Activated naive CD4-positive, alpha-beta T cell treated with anti-CD3 and anti-CD28 coated beads for 36 hours (primary cell): Measurements from ENCODE around the gene ZYX. TPM values are rescaled to one million over a fixed set of nuclear protein-coding genes. Genes with fewer than 3 reads are reported as not detected.

Experiments
- CTCF ChIA-PET: fragments of 350-600 bp; sonication (Branson Sonifier 250); formaldehyde crosslinking; loops from one replicate; lab custom pipeline; 2021; ENCODE audit warnings: antibody characterized with exemption; lab: Charles Lee
- DNase-seq: peaks from one replicate; pipeline ENCODE4 v3.0.0-alpha.2; 2020
- H3K27ac Mint-ChIP-seq: one replicate; pipeline ENCODE4 v1.8.0; 2021; ENCODE audit warnings: mild to moderate bottlenecking, mixed read lengths
- H3K27me3 Mint-ChIP-seq: one replicate; pipeline ENCODE4 v1.8.0; 2021; ENCODE audit warnings: low read depth, mixed read lengths
- H3K36me3 Mint-ChIP-seq: one replicate; pipeline ENCODE4 v1.8.0; 2021; ENCODE audit warnings: low read depth, mixed read lengths
- H3K4me1 Mint-ChIP-seq: one replicate; pipeline ENCODE4 v1.8.0; 2021; ENCODE audit warnings: low read depth, mixed read lengths
- H3K4me3 Mint-ChIP-seq: one replicate; pipeline ENCODE4 v1.8.0; 2021; ENCODE audit warnings: mild to moderate bottlenecking, moderate library complexity, mixed read lengths
- H3K9me3 Mint-ChIP-seq: one replicate; pipeline ENCODE4 v1.8.0; 2021; ENCODE audit warnings: mixed read lengths
- intact Hi-C: fragments of 100-400 bp; cut with micrococcal nuclease; formaldehyde crosslinking; loops from one replicate; pipeline ENCODE4 v1.15.1; 2023
- total RNA-seq, 2 experiments: library from RNA; stranded (reverse); gene quantifications; one replicate each; pipeline ENCODE4 v1.2.3, GENCODE V29; 2021

ZYX gene, protein sequence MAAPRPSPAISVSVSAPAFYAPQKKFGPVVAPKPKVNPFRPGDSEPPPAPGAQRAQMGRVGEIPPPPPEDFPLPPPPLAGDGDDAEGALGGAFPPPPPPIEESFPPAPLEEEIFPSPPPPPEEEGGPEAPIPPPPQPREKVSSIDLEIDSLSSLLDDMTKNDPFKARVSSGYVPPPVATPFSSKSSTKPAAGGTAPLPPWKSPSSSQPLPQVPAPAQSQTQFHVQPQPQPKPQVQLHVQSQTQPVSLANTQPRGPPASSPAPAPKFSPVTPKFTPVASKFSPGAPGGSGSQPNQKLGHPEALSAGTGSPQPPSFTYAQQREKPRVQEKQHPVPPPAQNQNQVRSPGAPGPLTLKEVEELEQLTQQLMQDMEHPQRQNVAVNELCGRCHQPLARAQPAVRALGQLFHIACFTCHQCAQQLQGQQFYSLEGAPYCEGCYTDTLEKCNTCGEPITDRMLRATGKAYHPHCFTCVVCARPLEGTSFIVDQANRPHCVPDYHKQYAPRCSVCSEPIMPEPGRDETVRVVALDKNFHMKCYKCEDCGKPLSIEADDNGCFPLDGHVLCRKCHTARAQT
- total RNA-seq, result 10 to 100 TPM; 75.1 to 81.5 TPM

- H3K4me1 Mint-ChIP-seq, result peaks cover 29% of the 10 kb centered on the region
- intact Hi-C loops, result loop anchor here (1.0 to 5.0 kb wide), 11 partner anchors 9 to 1642 kb away; partner anchors contain the start of genes CASP2, GSTK1 and SSBP1
- CTCF ChIA-PET, result interaction anchor here (0.6 to 4.1 kb wide), 17 partner anchors 11 to 140 kb away, joined by 3 to 73 read pairs (median 6); partner anchors contain the start of gene EPHA1
- H3K9me3 Mint-ChIP-seq, result no peaks in the 10 kb centered on the region
- no peaks in the 10 kb centered on the region for H3K36me3 Mint-ChIP-seq
- DNase-seq, result peak; percentile 93
- H3K27ac Mint-ChIP-seq, result peak within 1 kb of the TSS; percentile 92
- peak within 1 kb of the TSS; percentile 82 for H3K4me3 Mint-ChIP-seq
- no peaks in the 10 kb centered on the region for H3K27me3 Mint-ChIP-seq
Observed at GRCh38 chr7:143380646-143381426, at the start of gene ZYX. ZYX (plus strand) TSS chr7:143381345; CDS start chr7:143381572, 227 bp downstream.

DNA sequence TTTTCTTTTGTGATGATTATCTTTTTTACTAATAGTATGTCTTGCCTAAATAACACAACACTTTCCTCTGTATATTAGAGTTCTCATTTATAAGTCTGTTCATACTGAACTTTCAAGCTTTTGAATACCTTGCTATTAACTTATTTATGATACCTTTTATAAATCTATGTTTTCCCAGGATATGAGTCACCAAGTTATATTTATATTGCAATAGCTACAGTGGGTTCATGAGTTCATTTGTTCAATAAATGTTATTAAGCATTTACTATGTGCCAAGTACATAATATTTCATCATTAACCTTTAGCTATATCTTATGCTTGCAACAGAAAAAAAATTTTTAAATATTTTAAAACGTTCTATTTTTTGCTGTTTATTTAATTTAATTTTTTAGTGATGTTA is 46.9 kb upstream of the ZYX start:
- Mint-ChIP-seq H3K4me3 (no peak overlapping the region), H3K4me1 (no peaks in the 10 kb centered on the region), H3K27ac (no peak overlapping the region), H3K9me3 (no peaks in the 10 kb centered on the region), H3K27me3 (peaks cover 6% of the 10 kb centered on the region), H3K36me3 (no peaks in the 10 kb centered on the region)
- CTCF ChIA-PET, result interaction anchor here (3.7 kb wide), 1 partner anchor 11 kb away, joined by 12 read pairs; no protein-coding TSS in a partner anchor
- intact Hi-C loops, result no loop called here
- DNase-seq, result no peak

GRCh38 chr7:143337216-143337615 is 43.9 kb upstream of the ZYX start:
- CTCF ChIA-PET, result interaction anchor here (0.6 to 3.7 kb wide), 6 partner anchors 8 to 277 kb away, joined by 3 to 12 read pairs (median 4); no protein-coding TSS in a partner anchor
- DNase-seq, result no peak
- Mint-ChIP-seq H3K27ac (no peak overlapping the region), H3K27me3 (peaks cover 6% of the 10 kb centered on the region), H3K4me3 (no peak overlapping the region), H3K36me3 (no peaks in the 10 kb centered on the region), H3K9me3 (no peaks in the 10 kb centered on the region), H3K4me1 (no peaks in the 10 kb centered on the region)
- intact Hi-C loops, result no loop called here

GRCh38 chr7:143341842-143342241 is 39.3 kb upstream of the ZYX start:
- no peak overlapping the region for H3K4me3 Mint-ChIP-seq
- peaks cover 8% of the 10 kb centered on the region for H3K4me1 Mint-ChIP-seq
- no peak overlapping the region for H3K27ac Mint-ChIP-seq
- peaks cover 3% of the 10 kb centered on the region for H3K27me3 Mint-ChIP-seq
- intact Hi-C loops, result no loop called here
- no peaks in the 10 kb centered on the region for H3K9me3 Mint-ChIP-seq
- H3K36me3 Mint-ChIP-seq, result no peaks in the 10 kb centered on the region
- CTCF ChIA-PET, result interaction anchor here (0.6 to 4.1 kb wide), 4 partner anchors 27 to 102 kb away, joined by 3 to 23 read pairs (median 4); no protein-coding TSS in a partner anchor
- DNase-seq, result no peak

- intact Hi-C loops, result no loop called here
- peaks cover 2% of the 10 kb centered on the region for H3K27me3 Mint-ChIP-seq
- no peaks in the 10 kb centered on the region for H3K9me3 Mint-ChIP-seq
- no peak for DNase-seq
- no peaks in the 10 kb centered on the region for H3K36me3 Mint-ChIP-seq
- peaks cover 8% of the 10 kb centered on the region for H3K4me1 Mint-ChIP-seq
- CTCF ChIA-PET, result interaction anchor here (0.5 to 4.1 kb wide), 3 partner anchors 10 to 103 kb away, joined by 3 to 23 read pairs (median 3); partner anchors contain the start of gene EPHA1
- H3K27ac Mint-ChIP-seq, result no peak overlapping the region
- H3K4me3 Mint-ChIP-seq, result no peak overlapping the region
Observed at GRCh38 chr7:143343596-143343995, 37.5 kb upstream of the ZYX start.

- Mint-ChIP-seq H3K27me3 (peaks cover 2% of the 10 kb centered on the region), H3K4me1 (peaks cover 8% of the 10 kb centered on the region), H3K4me3 (peak overlapping the region; percentile 72), H3K36me3 (no peaks in the 10 kb centered on the region), H3K27ac (no peak overlapping the region), H3K9me3 (no peaks in the 10 kb centered on the region)
- intact Hi-C loops, result loop anchor here (1.0 to 2.0 kb wide), 3 partner anchors 17 to 71 kb away; partner anchors contain the start of genes FAM131B and ZYX
- CTCF ChIA-PET, result interaction anchor here (0.5 to 4.1 kb wide), 18 partner anchors 10 to 546 kb away, joined by 3 to 23 read pairs (median 4); no protein-coding TSS in a partner anchor
- peak; percentile 78 for DNase-seq
Observed at GRCh38 chr7:143345428-143345900, 35.7 kb upstream of the ZYX start.

GRCh38 chr7:143346018-143346417 is 35.1 kb upstream of the ZYX start:
- Mint-ChIP-seq H3K27me3 (peaks cover 2% of the 10 kb centered on the region), H3K36me3 (no peaks in the 10 kb centered on the region), H3K4me1 (peaks cover 8% of the 10 kb centered on the region), H3K27ac (no peak overlapping the region), H3K4me3 (peak overlapping the region; percentile 72), H3K9me3 (no peaks in the 10 kb centered on the region)
- intact Hi-C loops, result loop anchor here (2.0 kb wide), 1 partner anchor 13 kb away; no protein-coding TSS in a partner anchor
- CTCF ChIA-PET, result interaction anchor here (0.5 to 4.1 kb wide), 16 partner anchors 10 to 546 kb away, joined by 3 to 23 read pairs (median 4); no protein-coding TSS in a partner anchor
- no peak for DNase-seq

GRCh38 chr7:143347950-143348349 is 33.2 kb upstream of the ZYX start:
- CTCF ChIA-PET, result interaction anchor here (0.8 to 1.9 kb wide), 2 partner anchors 12 to 107 kb away, joined by 3 to 7 read pairs; no protein-coding TSS in a partner anchor
- Mint-ChIP-seq H3K27ac (no peak overlapping the region), H3K4me1 (peaks cover 8% of the 10 kb centered on the region), H3K9me3 (no peaks in the 10 kb centered on the region), H3K27me3 (peaks cover 2% of the 10 kb centered on the region), H3K4me3 (no peak overlapping the region), H3K36me3 (no peaks in the 10 kb centered on the region)
- intact Hi-C loops, result loop anchor here (2.0 kb wide), 1 partner anchor 15 kb away; no protein-coding TSS in a partner anchor
- DNase-seq, result no peak

DNA sequence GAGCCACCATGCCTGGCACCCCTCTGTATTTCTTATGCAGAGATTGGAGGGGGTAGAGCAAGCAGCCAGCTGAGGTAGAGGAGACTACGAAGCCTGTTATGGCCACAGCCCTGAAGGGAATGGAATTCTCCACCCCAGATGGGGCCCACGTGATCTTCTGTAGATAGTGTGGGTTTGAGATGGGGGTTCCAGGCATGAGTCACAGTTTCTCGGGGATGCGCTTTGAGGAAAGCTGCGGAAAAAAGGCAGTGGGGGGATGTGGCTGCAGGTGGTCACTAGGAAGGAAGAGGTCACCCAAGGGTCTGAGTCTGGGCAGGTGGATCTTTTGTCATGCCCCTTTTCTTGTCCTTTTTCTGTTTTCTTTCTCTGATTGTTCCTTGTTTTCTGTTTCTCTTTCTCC is 30.1 kb upstream of the ZYX start:
- CTCF ChIA-PET, result no interaction called here
- intact Hi-C loops, result no loop called here
- H3K27me3 Mint-ChIP-seq, result peaks cover 2% of the 10 kb centered on the region
- no peaks in the 10 kb centered on the region for H3K4me1 Mint-ChIP-seq
- H3K36me3 Mint-ChIP-seq, result no peaks in the 10 kb centered on the region
- no peak overlapping the region for H3K27ac Mint-ChIP-seq
- H3K9me3 Mint-ChIP-seq, result no peaks in the 10 kb centered on the region
- no peak for DNase-seq
- no peak overlapping the region for H3K4me3 Mint-ChIP-seq

DNA sequence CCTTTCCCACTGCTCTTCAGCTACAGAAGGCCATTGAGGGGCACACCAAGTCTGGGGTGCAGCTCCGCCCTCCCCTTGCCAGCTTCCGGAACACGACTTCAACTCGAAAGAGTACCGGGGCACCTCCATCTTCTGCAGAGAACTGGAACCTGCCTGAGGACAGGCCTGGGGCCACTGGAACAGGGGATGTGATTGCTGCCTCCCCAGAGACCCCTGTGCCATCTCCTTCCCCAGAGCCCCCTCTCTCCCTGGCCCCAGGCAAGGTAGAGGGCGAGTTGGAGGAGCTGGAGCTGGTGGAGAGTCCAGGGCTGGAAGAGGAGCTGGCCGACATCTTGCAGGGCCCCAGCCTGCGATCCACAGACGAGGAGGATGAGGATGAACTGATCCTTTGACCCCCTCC is 29.6 kb upstream of the ZYX start:
- Mint-ChIP-seq H3K27me3 (peaks cover 2% of the 10 kb centered on the region), H3K27ac (no peak overlapping the region), H3K9me3 (no peaks in the 10 kb centered on the region), H3K4me1 (no peaks in the 10 kb centered on the region), H3K36me3 (no peaks in the 10 kb centered on the region), H3K4me3 (no peak overlapping the region)
- intact Hi-C loops, result no loop called here
- DNase-seq, result no peak
- CTCF ChIA-PET, result no interaction called here

- CTCF ChIA-PET, result no interaction called here
- H3K27ac Mint-ChIP-seq, result no peak overlapping the region
- H3K4me3 Mint-ChIP-seq, result no peak overlapping the region
- H3K36me3 Mint-ChIP-seq, result no peaks in the 10 kb centered on the region
- intact Hi-C loops, result no loop called here
- DNase-seq, result no peak
- no peaks in the 10 kb centered on the region for H3K27me3 Mint-ChIP-seq
- no peaks in the 10 kb centered on the region for H3K4me1 Mint-ChIP-seq
- H3K9me3 Mint-ChIP-seq, result no peaks in the 10 kb centered on the region
Observed at GRCh38 chr7:143352531-143353002, 28.6 kb upstream of the ZYX start.
